ENCODE results near the gene PIEZO2. TPM values are rescaled to one million over a fixed set of nuclear protein-coding genes. Genes with fewer than 3 reads are reported as not detected.
"Not testable (repeated sequence)": the region's sequence is repeated elsewhere in the genome, so short reads cannot be mapped to it uniquely, and the experiment has no call there.

PIEZO2 gene
- total and polyA plus RNA-seq, 7 donors: 0.03 to 0.64 (median 0.13) TPM

GRCh38 chr18:10847907-10848306 lies 301.5 kb downstream of the PIEZO2 start:
- Histone ChIP-seq H3K27me3 (ENCODE audit: insufficient read depth in 3 of 3, low read length in 2 of 3) (no peaks in the 10 kb centered on the region), H3K4me1 (peaks cover 4% of the 10 kb centered on the region), H3K4me3 (no peak overlapping the region), H3K9me3 (no peaks in the 10 kb centered on the region), H3K36me3 (ENCODE audit: insufficient read depth in 1 of 2, low read depth in 1 of 2) (no peaks in the 10 kb centered on the region), H3K27ac (no peak overlapping the region)
- WGBS, 3 donors: 74 to 82% (median 74%) methylated on average over 6 of the region's 6 CpGs
- no peak for ATAC-seq
- intact Hi-C loops (cut with DNase I): no loop called here
- TF ChIP-seq, protein P1, sequence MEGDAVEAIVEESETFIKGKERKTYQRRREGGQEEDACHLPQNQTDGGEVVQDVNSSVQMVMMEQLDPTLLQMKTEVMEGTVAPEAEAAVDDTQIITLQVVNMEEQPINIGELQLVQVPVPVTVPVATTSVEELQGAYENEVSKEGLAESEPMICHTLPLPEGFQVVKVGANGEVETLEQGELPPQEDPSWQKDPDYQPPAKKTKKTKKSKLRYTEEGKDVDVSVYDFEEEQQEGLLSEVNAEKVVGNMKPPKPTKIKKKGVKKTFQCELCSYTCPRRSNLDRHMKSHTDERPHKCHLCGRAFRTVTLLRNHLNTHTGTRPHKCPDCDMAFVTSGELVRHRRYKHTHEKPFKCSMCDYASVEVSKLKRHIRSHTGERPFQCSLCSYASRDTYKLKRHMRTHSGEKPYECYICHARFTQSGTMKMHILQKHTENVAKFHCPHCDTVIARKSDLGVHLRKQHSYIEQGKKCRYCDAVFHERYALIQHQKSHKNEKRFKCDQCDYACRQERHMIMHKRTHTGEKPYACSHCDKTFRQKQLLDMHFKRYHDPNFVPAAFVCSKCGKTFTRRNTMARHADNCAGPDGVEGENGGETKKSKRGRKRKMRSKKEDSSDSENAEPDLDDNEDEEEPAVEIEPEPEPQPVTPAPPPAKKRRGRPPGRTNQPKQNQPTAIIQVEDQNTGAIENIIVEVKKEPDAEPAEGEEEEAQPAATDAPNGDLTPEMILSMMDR (IDR thresholded peaks at IDR 0.05): no peak
- no peak for DNase-seq

GRCh38 chr18:10847408-10847790 lies 302.0 kb downstream of the PIEZO2 start:
- TF ChIP-seq, protein P1 (IDR thresholded peaks at IDR 0.05): no peak
- DNase-seq: no peak
- Histone ChIP-seq H3K36me3 (ENCODE audit: insufficient read depth in 1 of 2, low read depth in 1 of 2) (no peaks in the 10 kb centered on the region), H3K27ac (no peak overlapping the region), H3K9me3 (no peaks in the 10 kb centered on the region), H3K4me3 (no peak overlapping the region), H3K27me3 (ENCODE audit: insufficient read depth in 3 of 3, low read length in 2 of 3) (no peaks in the 10 kb centered on the region), H3K4me1 (peaks cover 4% of the 10 kb centered on the region)
- ATAC-seq: no peak
- WGBS, 3 donors: 84 to 92% (median 89%) methylated on average over 8 of the region's 8 CpGs
- intact Hi-C loops (cut with DNase I): no loop called here

GRCh38 chr18:10846657-10847407 lies 302.5 kb downstream of the PIEZO2 start:
- Histone ChIP-seq H3K27me3 (ENCODE audit: insufficient read depth in 3 of 3, low read length in 2 of 3) (no peaks in the 10 kb centered on the region), H3K9me3 (no peaks in the 10 kb centered on the region), H3K4me3 (no peak overlapping the region), H3K27ac (no peak overlapping the region), H3K36me3 (ENCODE audit: insufficient read depth in 1 of 2, low read depth in 1 of 2) (no peaks in the 10 kb centered on the region), H3K4me1 (peaks cover 4% of the 10 kb centered on the region)
- DNase-seq: no peak
- intact Hi-C loops (cut with DNase I): no loop called here
- ATAC-seq: no peak
- TF ChIP-seq, protein P1 (IDR thresholded peaks at IDR 0.05): no peak
- 87 to 91% (median 89%) methylated on average over 6 of the region's 6 CpGs for WGBS, 3 donors

- 89 to 90% (median 89%) methylated on average over 2 of the region's 2 CpGs for WGBS, 3 donors
- H3K27ac ChIP-seq; H3K9me3 ChIP-seq; ATAC-seq; intact Hi-C loops (cut with DNase I); H3K27me3 ChIP-seq (ENCODE audit: insufficient read depth in 3 of 3, low read length in 2 of 3); DNase-seq; H3K36me3 ChIP-seq (ENCODE audit: insufficient read depth in 1 of 2, low read depth in 1 of 2); H3K4me3 ChIP-seq; H3K4me1 ChIP-seq: not testable (repeated sequence)
Observed at GRCh38 chr18:10846035-10846434, 303.3 kb downstream of the PIEZO2 start.

- Histone ChIP-seq H3K4me3 (no peak overlapping the region), H3K4me1 (peaks cover 4% of the 10 kb centered on the region), H3K27ac (no peak overlapping the region), H3K27me3 (ENCODE audit: insufficient read depth in 3 of 3, low read length in 2 of 3) (no peaks in the 10 kb centered on the region), H3K9me3 (no peaks in the 10 kb centered on the region), H3K36me3 (ENCODE audit: insufficient read depth in 1 of 2, low read depth in 1 of 2) (no peaks in the 10 kb centered on the region)
- intact Hi-C loops (cut with DNase I): no loop called here
- TF ChIP-seq, protein P1 (IDR thresholded peaks at IDR 0.05): no peak
- ATAC-seq: peak in 1 of 4 donors; percentile 13
- no peak for DNase-seq
- 27 to 33% (median 29%) methylated on average over 5 of the region's 5 CpGs for WGBS, 3 donors
Observed at GRCh38 chr18:10843565-10843964, 305.8 kb downstream of the PIEZO2 start.

Data from psoas muscle (tissue), 8 donors.